Measurements from ENCODE around the gene SPIN2B.

SPIN2B gene

GRCh38 chrX:57070185-57070984 lies 51.0 kb downstream of the SPIN2B start:
- TF ChIP-seq CTCF (IDR thresholded peaks at IDR 0.05; ENCODE audit: insufficient read depth, low read length) (no peak), POLR2AphosphoS5 (IDR thresholded peaks at IDR 0.05; ENCODE audit: low read depth) (no peak), REST (IDR thresholded peaks at IDR 0.05; ENCODE audit: insufficient replicate concordance, low read depth) (no peak), GABPA (IDR thresholded peaks at IDR 0.05; ENCODE audit: low read depth) (no peak), SPI1 (IDR thresholded peaks at IDR 0.05; ENCODE audit: borderline replicate concordance, low read depth) (no peak)
- no peak for DNase-seq (ENCODE audit: low read depth in 1 of 2, low spot score in 1 of 2)
- Histone ChIP-seq H3K4me3 (replicated peaks; ENCODE audit: insufficient read depth, low read length) (no peak overlapping the region), H3K27me3 (ENCODE audit: insufficient read depth, poor library complexity, severe bottlenecking) (no peaks in the 10 kb centered on the region), H3K27ac (replicated peaks) (no peak overlapping the region)
